T-helper 17 cell (primary cell): Measurements from ENCODE around the gene RAB33B. TPM values are rescaled to one million over a fixed set of nuclear protein-coding genes. Genes with fewer than 3 reads are reported as not detected.

Experiments
- ATAC-seq: fragments of 150-1000 bp; cut with Tn5 transposase; 2 replicates; pipeline ENCODE4 v1.10.0; 2021; ENCODE audit warnings: mild to moderate bottlenecking, moderate library complexity
- DNase-seq, 3 donors: peaks; one replicate each; pipeline versions ENCODE4 v3.0.0 to v3.0.0-alpha.2; 2020 to 2021
- H3K9me3 ChIP-seq: one replicate; pipeline ENCODE4 v1.7.0; 2013; ENCODE audit warnings: low read length, mild to moderate bottlenecking; ENCODE audit not compliant: control insufficient read depth, poor library complexity, severe bottlenecking
- H3K27ac Mint-ChIP-seq: one replicate; pipeline ENCODE4 v1.8.0; 2022; ENCODE audit warnings: mild to moderate bottlenecking, moderate library complexity, mixed read lengths
- H3K27me3 Mint-ChIP-seq: one replicate; pipeline ENCODE4 v1.8.0; 2022; ENCODE audit warnings: mixed read lengths
- H3K36me3 Mint-ChIP-seq: one replicate; pipeline ENCODE4 v1.8.0; 2022; ENCODE audit warnings: low read depth, mixed read lengths
- H3K4me1 Mint-ChIP-seq: one replicate; pipeline ENCODE4 v1.8.0; 2022; ENCODE audit warnings: mild to moderate bottlenecking, mixed read lengths
- H3K4me3 Mint-ChIP-seq: one replicate; pipeline ENCODE4 v1.8.0; 2022; ENCODE audit warnings: mild to moderate bottlenecking, moderate library complexity, mixed read lengths
- total RNA-seq, 4 donors: library from RNA in 2 of 4; stranded (reverse) in 2 of 4; gene quantifications; one replicate each; pipeline ENCODE4 v1.2.3 and lab custom pipeline; 2022 to 2026

RAB33B gene
- total RNA-seq, 2 donors from 2014 or later, result 19.9 to 20.1 TPM

GRCh38 chr4:139525414-139525813 is 71.5 kb downstream of the RAB33B start:
- H3K27ac Mint-ChIP-seq, result peak overlapping the region; percentile 53
- peak overlapping the region; percentile 21 for H3K4me3 Mint-ChIP-seq
- H3K27me3 Mint-ChIP-seq, result no peaks in the 10 kb centered on the region
- H3K36me3 Mint-ChIP-seq, result peaks cover 3% of the 10 kb centered on the region
- no peak for ATAC-seq
- no peaks in the 10 kb centered on the region for H3K9me3 ChIP-seq
- no peak for DNase-seq
- peaks cover 11% of the 10 kb centered on the region for H3K4me1 Mint-ChIP-seq

Other genes starting within 250 kb of the RAB33B start
- not detected for gene MGARP, start 173.9 kb upstream of the RAB33B start, total RNA-seq
- 10 to 100 TPM; 55.2 to 62.1 TPM for gene NAA15, start 152.6 kb upstream of the RAB33B start, total RNA-seq
- gene NDUFC1, start 151.6 kb upstream of the RAB33B start, total RNA-seq, result 10 to 100 TPM; 15.5 to 17.0 TPM
- 10 to 100 TPM; 29.7 to 37.9 TPM for gene SETD7, start 102.1 kb downstream of the RAB33B start, total RNA-seq
- gene MGST2, start 211.7 kb downstream of the RAB33B start, total RNA-seq, result 1 to 10 TPM; 1.6 to 3.1 TPM